Measurements from ENCODE around the gene DTX3L. TPM values are rescaled to one million over a fixed set of nuclear protein-coding genes. Genes with fewer than 3 reads are reported as not detected.

The DTX3L gene
- total RNA-seq, 1 donor from 2014 or later = 13.0 TPM

GRCh38 chr3:122602011-122602710, 38.0 kb downstream of the DTX3L start:
- no peaks in the 10 kb centered on the region for H3K9me3 Mint-ChIP-seq (ENCODE audit: low read depth)
- H3K27me3 Mint-ChIP-seq = no peaks in the 10 kb centered on the region
- no peak overlapping the region for H3K4me3 Mint-ChIP-seq (ENCODE audit: low read depth)
- TF ChIP-seq, protein P1, sequence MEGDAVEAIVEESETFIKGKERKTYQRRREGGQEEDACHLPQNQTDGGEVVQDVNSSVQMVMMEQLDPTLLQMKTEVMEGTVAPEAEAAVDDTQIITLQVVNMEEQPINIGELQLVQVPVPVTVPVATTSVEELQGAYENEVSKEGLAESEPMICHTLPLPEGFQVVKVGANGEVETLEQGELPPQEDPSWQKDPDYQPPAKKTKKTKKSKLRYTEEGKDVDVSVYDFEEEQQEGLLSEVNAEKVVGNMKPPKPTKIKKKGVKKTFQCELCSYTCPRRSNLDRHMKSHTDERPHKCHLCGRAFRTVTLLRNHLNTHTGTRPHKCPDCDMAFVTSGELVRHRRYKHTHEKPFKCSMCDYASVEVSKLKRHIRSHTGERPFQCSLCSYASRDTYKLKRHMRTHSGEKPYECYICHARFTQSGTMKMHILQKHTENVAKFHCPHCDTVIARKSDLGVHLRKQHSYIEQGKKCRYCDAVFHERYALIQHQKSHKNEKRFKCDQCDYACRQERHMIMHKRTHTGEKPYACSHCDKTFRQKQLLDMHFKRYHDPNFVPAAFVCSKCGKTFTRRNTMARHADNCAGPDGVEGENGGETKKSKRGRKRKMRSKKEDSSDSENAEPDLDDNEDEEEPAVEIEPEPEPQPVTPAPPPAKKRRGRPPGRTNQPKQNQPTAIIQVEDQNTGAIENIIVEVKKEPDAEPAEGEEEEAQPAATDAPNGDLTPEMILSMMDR (IDR thresholded peaks at IDR 0.05; ENCODE audit: unreplicated experiment) = no peak
- DNase-seq (ENCODE audit: low spot score, unreplicated experiment) = no peak
- H3K27ac Mint-ChIP-seq = no peak overlapping the region
- H3K4me1 Mint-ChIP-seq (ENCODE audit: low read depth) = no peaks in the 10 kb centered on the region
- H3K36me3 Mint-ChIP-seq (ENCODE audit: insufficient read depth) = no peaks in the 10 kb centered on the region

GRCh38 chr3:122603056-122603455, 38.9 kb downstream of the DTX3L start:
- Mint-ChIP-seq H3K9me3 (ENCODE audit: low read depth) (no peaks in the 10 kb centered on the region), H3K36me3 (ENCODE audit: insufficient read depth) (no peaks in the 10 kb centered on the region), H3K27me3 (no peaks in the 10 kb centered on the region), H3K4me1 (ENCODE audit: low read depth) (no peaks in the 10 kb centered on the region), H3K4me3 (ENCODE audit: low read depth) (no peak overlapping the region), H3K27ac (no peak overlapping the region)
- TF ChIP-seq, protein P1 (IDR thresholded peaks at IDR 0.05; ENCODE audit: unreplicated experiment) = no peak
- DNase-seq (ENCODE audit: low spot score, unreplicated experiment) = no peak

GRCh38 chr3:122606330-122606729, 42.2 kb downstream of the DTX3L start:
- TF ChIP-seq, protein P1 (IDR thresholded peaks at IDR 0.05; ENCODE audit: unreplicated experiment) = no peak
- no peak for DNase-seq (ENCODE audit: low spot score, unreplicated experiment)
- no peaks in the 10 kb centered on the region for H3K36me3 Mint-ChIP-seq (ENCODE audit: insufficient read depth)
- H3K9me3 Mint-ChIP-seq (ENCODE audit: low read depth) = no peaks in the 10 kb centered on the region
- no peak overlapping the region for H3K4me3 Mint-ChIP-seq (ENCODE audit: low read depth)
- H3K27me3 Mint-ChIP-seq = no peaks in the 10 kb centered on the region
- no peak overlapping the region for H3K27ac Mint-ChIP-seq
- H3K4me1 Mint-ChIP-seq (ENCODE audit: low read depth) = no peaks in the 10 kb centered on the region

GRCh38 chr3:122608916-122609315, 44.8 kb downstream of the DTX3L start:
- no peaks in the 10 kb centered on the region for H3K9me3 Mint-ChIP-seq (ENCODE audit: low read depth)
- no peaks in the 10 kb centered on the region for H3K36me3 Mint-ChIP-seq (ENCODE audit: insufficient read depth)
- H3K4me3 Mint-ChIP-seq (ENCODE audit: low read depth) = no peak overlapping the region
- no peak for DNase-seq (ENCODE audit: low spot score, unreplicated experiment)
- peaks cover 2% of the 10 kb centered on the region for H3K4me1 Mint-ChIP-seq (ENCODE audit: low read depth)
- TF ChIP-seq, protein P1 (IDR thresholded peaks at IDR 0.05; ENCODE audit: unreplicated experiment) = no peak
- no peak overlapping the region for H3K27ac Mint-ChIP-seq
- no peaks in the 10 kb centered on the region for H3K27me3 Mint-ChIP-seq

- TF ChIP-seq, protein P1 (IDR thresholded peaks at IDR 0.05; ENCODE audit: unreplicated experiment) = no peak
- H3K4me3 Mint-ChIP-seq (ENCODE audit: low read depth) = no peak overlapping the region
- no peaks in the 10 kb centered on the region for H3K9me3 Mint-ChIP-seq (ENCODE audit: low read depth)
- no peak overlapping the region for H3K27ac Mint-ChIP-seq
- no peak for DNase-seq (ENCODE audit: low spot score, unreplicated experiment)
- H3K4me1 Mint-ChIP-seq (ENCODE audit: low read depth) = peaks cover 2% of the 10 kb centered on the region
- no peaks in the 10 kb centered on the region for H3K36me3 Mint-ChIP-seq (ENCODE audit: insufficient read depth)
- no peaks in the 10 kb centered on the region for H3K27me3 Mint-ChIP-seq
These were observed 45.8 kb downstream of the DTX3L start for GRCh38 chr3:122609798-122610559.
